ENCODE data around the gene PARVG. TPM values are rescaled to one million over a fixed set of nuclear protein-coding genes. Genes with fewer than 3 reads are reported as not detected.
A peak's percentile ranks its signal among the peaks of the same experiment; 100 is the strongest.

The PARVG gene
- polyA plus RNA-seq, 2 of the 4 experiments (the other 2 are of a cell fraction), result not detected

DNA sequence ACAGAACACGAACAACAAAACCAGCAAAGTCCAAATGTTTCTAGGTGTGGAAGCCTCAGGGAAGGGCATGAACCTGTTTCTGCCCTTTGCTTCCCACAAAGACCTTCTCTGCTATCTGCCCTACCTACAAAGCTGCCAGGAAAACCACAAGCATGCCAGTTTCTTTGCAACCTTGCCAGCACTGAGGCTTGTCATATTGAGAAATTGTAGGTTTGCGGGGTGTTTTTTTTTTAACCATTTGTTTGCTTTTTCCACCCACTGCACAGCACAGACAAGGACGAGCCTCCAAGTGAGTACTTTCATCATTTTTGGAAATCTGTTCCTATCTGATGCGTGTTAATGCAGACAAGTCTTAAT is 12.8 kb downstream of the PARVG start:
- DNase-seq (ENCODE audit: low read depth in 1 of 2, low spot score in 1 of 2) (no peak), FAIRE-seq (no peak), ATAC-seq (no peak; a peak in 1 of 6 replicates)
- H3K4me3 ChIP-seq, result no peak overlapping the region
- TF ChIP-seq POLR2A (IDR thresholded peaks at IDR 0.05; ENCODE audit: low read length), result no peak
- no peak for TF ChIP-seq ZC3H11A (IDR thresholded peaks at IDR 0.05)
- TF ChIP-seq ZSCAN20 (CRISPR knock-in tag; IDR thresholded peaks at IDR 0.05), result no peak
- TF ChIP-seq USF2 (IDR thresholded peaks at IDR 0.05), result no peak
- TF ChIP-seq BHLHE40 (IDR thresholded peaks at IDR 0.05; ENCODE audit: low read depth, low read length), result no peak
- TF ChIP-seq HEYL (CRISPR knock-in tag; IDR thresholded peaks at IDR 0.05), result no peak
- TF ChIP-seq FOXS1 (CRISPR knock-in tag; IDR thresholded peaks at IDR 0.05), result no peak
- TF ChIP-seq HES2 (IDR thresholded peaks at IDR 0.05), result no peak
- TF ChIP-seq RNF2 (IDR thresholded peaks at IDR 0.05; ENCODE audit: borderline replicate concordance, low read depth), result no peak
- no peak for TF ChIP-seq CHD2 (IDR thresholded peaks at IDR 0.05; ENCODE audit: low read length, partially characterized antibody)
- TF ChIP-seq RAD21 (conservative IDR thresholded peaks at IDR 0.05 in 1 of 2, IDR thresholded peaks at IDR 0.05 in 1 of 2), result no peak
- no peak for TF ChIP-seq RARB (CRISPR knock-in tag; IDR thresholded peaks at IDR 0.05)
- no peak for TF ChIP-seq RCOR1 (IDR thresholded peaks at IDR 0.05; ENCODE audit: low read depth, low read length)
- no peak for TF ChIP-seq NPAS2 (CRISPR knock-in tag; IDR thresholded peaks at IDR 0.05; ENCODE audit: borderline replicate concordance)
- no peak for TF ChIP-seq JUN (IDR thresholded peaks at IDR 0.05)
- TF ChIP-seq HOXB13 (CRISPR knock-in tag; IDR thresholded peaks at IDR 0.05; ENCODE audit: low read depth), result no peak
- no peak for TF ChIP-seq KDM1A (IDR thresholded peaks at IDR 0.05; ENCODE audit: low read depth)
- TF ChIP-seq CBX8 (IDR thresholded peaks at IDR 0.05), result no peak
- no peak for TF ChIP-seq ZNF302 (CRISPR knock-in tag; IDR thresholded peaks at IDR 0.05)
- peak overlapping the region in 1 of 2 experiments; percentile 53; a peak in 1 of 6 replicates for H3K27ac ChIP-seq
- H3K4me1 ChIP-seq, result peaks cover 9% of the 10 kb centered on the region; the same call in 2 of the 3 replicates
- 8% methylated on average over 4 of the region's 4 CpGs for WGBS (ENCODE audit: missing lambda C conversion rate)
- ChIA-PET CTCF (interaction anchor here (1.5 kb wide), 1 partner anchor 9 kb away, joined by 4 read pairs; no protein-coding TSS in a partner anchor), POLR2A (no interaction called here)
- H3K9me3 ChIP-seq, result no peaks in the 10 kb centered on the region
- peak overlapping the region; percentile 16; the same call in 1 of the 3 replicates for H3K4me2 ChIP-seq

DNA sequence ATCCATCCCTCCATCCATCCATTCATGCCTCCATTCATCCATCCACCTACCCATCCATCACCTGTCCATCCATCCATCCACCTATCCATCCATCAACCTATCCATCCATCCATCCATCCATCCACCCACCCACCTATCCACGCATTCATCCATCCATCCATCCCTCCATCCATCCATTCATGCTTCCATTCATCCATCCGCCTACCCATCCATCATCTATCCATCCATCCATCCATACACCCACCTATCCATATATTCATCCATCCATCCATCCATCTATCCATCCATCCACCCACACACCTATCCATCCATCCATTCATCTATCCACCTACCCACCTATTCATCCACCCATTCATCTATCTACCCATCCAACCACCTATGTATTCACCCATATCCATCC is 13.8 kb downstream of the PARVG start:
- ChIA-PET CTCF (interaction anchor here (1.6 kb wide), 1 partner anchor 432 kb away, joined by 3 read pairs; no protein-coding TSS in a partner anchor), POLR2A (no interaction called here)
- ATAC-seq (no peak), FAIRE-seq (no peak), DNase-seq (ENCODE audit: low read depth in 1 of 2, low spot score in 1 of 2) (no peak)
- Histone ChIP-seq H3K9me3 (no peaks in the 10 kb centered on the region), H3K4me1 (peaks cover 9% of the 10 kb centered on the region; the same call in 2 of the 3 replicates), H3K4me2 (no peak overlapping the region), H3K27ac (no peak overlapping the region), H3K4me3 (no peak overlapping the region)
- TF ChIP-seq BCL3 (IDR thresholded peaks at IDR 0.05) (no peak), NPAS2 (CRISPR knock-in tag; IDR thresholded peaks at IDR 0.05; ENCODE audit: borderline replicate concordance) (no peak)
- 4% methylated on average over 2 of the region's 2 CpGs for WGBS (ENCODE audit: missing lambda C conversion rate)

GRCh38 chr22:44195189-44195871 is 14.6 kb downstream of the PARVG start:
- Histone ChIP-seq H3K9me3 (no peaks in the 10 kb centered on the region), H3K4me2 (no peak overlapping the region), H3K4me3 (no peak overlapping the region), H3K27ac (no peak overlapping the region), H3K4me1 (peaks cover 9% of the 10 kb centered on the region; the same call in 2 of the 3 replicates)
- ChIA-PET POLR2A (no interaction called here), CTCF (interaction anchor here (1.1 to 1.6 kb wide), 2 partner anchors 202 to 431 kb away, joined by 3 read pairs; no protein-coding TSS in a partner anchor)
- 11% methylated on average over 3 of the region's 5 CpGs for WGBS (ENCODE audit: missing lambda C conversion rate)
- TF ChIP-seq NR3C1 (IDR thresholded peaks at IDR 0.05) (no peak), HES2 (IDR thresholded peaks at IDR 0.05) (no peak), MAZ (IDR thresholded peaks at IDR 0.05; ENCODE audit: borderline replicate concordance, low read depth, low read length) (no peak), EHF (CRISPR knock-in tag; IDR thresholded peaks at IDR 0.05) (no peak), CEBPB (IDR thresholded peaks at IDR 0.05) (no peak), BCL3 (IDR thresholded peaks at IDR 0.05) (no peak), POLR2A (IDR thresholded peaks at IDR 0.05; ENCODE audit: low read length) (no peak), TFCP2L1 (CRISPR knock-in tag; IDR thresholded peaks at IDR 0.05) (no peak), ZNF302 (CRISPR knock-in tag; IDR thresholded peaks at IDR 0.05) (no peak), NPAS2 (CRISPR knock-in tag; IDR thresholded peaks at IDR 0.05; ENCODE audit: borderline replicate concordance) (no peak)
- ATAC-seq (no peak), DNase-seq (ENCODE audit: low read depth in 1 of 2, low spot score in 1 of 2) (no peak), FAIRE-seq (no peak)

All from A549 (cell line).